Measurements from ENCODE around the gene RTL10. TPM values are rescaled to one million over a fixed set of nuclear protein-coding genes. Genes with fewer than 3 reads are reported as not detected.
A peak's percentile ranks its signal among the peaks of the same experiment; 100 is the strongest.

RTL10 gene
- total and polyA plus RNA-seq, 2 of the 4 experiments (the other 2 are of a cell fraction), result 8.6 to 12.1 TPM

DNA sequence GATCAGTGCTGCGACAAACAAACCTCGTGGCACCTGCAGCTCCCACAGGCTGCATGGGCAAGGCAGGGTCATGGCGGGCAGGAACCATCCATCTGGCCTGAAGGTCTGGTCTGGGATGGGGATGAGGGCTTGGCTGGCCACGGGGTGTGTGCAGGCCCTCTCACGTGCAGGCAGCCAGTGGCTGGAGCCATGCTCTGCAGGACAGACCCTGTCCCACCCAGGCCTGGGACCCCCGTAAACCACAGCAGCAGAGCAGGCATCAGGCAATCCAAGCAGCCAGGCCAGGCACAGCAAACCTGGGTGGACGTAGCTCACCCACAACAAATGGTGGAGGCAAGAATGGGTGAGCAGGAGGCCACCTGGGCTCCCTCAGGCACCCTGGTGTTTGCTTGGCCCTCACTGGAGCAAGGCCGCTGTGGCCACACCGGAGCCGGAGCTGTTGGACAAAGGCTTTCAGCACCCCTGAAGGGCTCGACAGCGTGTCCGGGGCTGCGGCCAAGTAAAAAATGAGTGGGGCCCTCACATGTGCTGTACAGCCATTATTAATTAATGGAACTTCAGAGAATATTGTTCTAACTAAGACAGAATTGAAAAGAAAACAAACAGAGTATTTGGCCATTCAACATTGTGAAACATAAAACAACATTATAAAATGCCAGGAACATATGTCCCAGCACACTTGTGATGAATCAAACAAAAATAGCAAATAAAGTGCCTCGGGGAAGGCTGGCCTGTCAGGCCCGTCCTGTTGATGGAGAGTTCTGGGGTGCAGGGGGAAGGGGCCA is 24.0 kb upstream of the RTL10 start:
- Histone ChIP-seq H2AK5ac (ENCODE audit: low read depth, low read length) (peak overlapping the region; percentile 98), H3K36me3 (ENCODE audit: control insufficient read depth, insufficient read depth, low read length) (peaks cover 1% of the 10 kb centered on the region; the same call in 1 of the 2 replicates), H2AK9ac (replicated peaks; ENCODE audit: low read depth, low read length, poor library complexity) (peak overlapping the region; percentile 94), H3K4ac (ENCODE audit: low read depth, low read length) (peak overlapping the region; percentile 91), H3K79me1 (ENCODE audit: low read depth in 1 of 2, low read length in 2 of 2) (peaks cover 18 to 43% of the 10 kb centered on the region in 2 experiments), H3K9me1 (ENCODE audit: insufficient read depth, low read length) (peaks cover 48% of the 10 kb centered on the region), H3K9ac (ENCODE audit: low read depth, low read length) (no peak overlapping the region), H4K91ac (ENCODE audit: insufficient read depth, low read depth, low read length) (peak overlapping the region; percentile 96), H3K4me2 (ENCODE audit: low read depth, low read length) (0 out of 2 replicates have a peak overlapping the region, but pooled peaks have one; percentile 18), H4K5ac (ENCODE audit: low read depth, low read length) (peak overlapping the region; percentile 72), H3K14ac (replicated peaks; ENCODE audit: low read depth, low read length) (peak overlapping the region; percentile 84), H3K4me3 (ENCODE audit: insufficient read depth, low read depth, low read length) (no peak overlapping the region), H2BK20ac (ENCODE audit: low read depth, low read length) (peak overlapping the region; percentile 83), H2AFZ (replicated peaks; ENCODE audit: low read length, poor library complexity) (peak overlapping the region; percentile 64), H3K9me3 (ENCODE audit: control insufficient read depth, insufficient read depth, low read length) (no peaks in the 10 kb centered on the region), H3K4me1 (ENCODE audit: control insufficient read depth, insufficient read depth, low read length) (peaks cover 54% of the 10 kb centered on the region), H2BK120ac (ENCODE audit: low read depth, low read length) (peak overlapping the region; percentile 92), H3K23ac (ENCODE audit: low read depth, low read length) (peak overlapping the region; percentile 67; the same call in 1 of the 2 replicates), H4K20me1 (ENCODE audit: insufficient read depth, low read length) (peaks cover 4% of the 10 kb centered on the region), H2BK5ac (ENCODE audit: low read depth, low read length, poor library complexity, severe bottlenecking) (peak overlapping the region; percentile 97), H3K27me3 (ENCODE audit: control insufficient read depth, insufficient read depth, low read length) (no peaks in the 10 kb centered on the region), H3K27ac (ENCODE audit: insufficient read depth, low read length) (peak overlapping the region; percentile 75), H2BK15ac (ENCODE audit: low read depth, low read length) (peak overlapping the region; percentile 87; the same call in 2 of the 3 replicates), H3K56ac (ENCODE audit: extremely low read depth, insufficient read depth, low read length) (no peak overlapping the region), H3K18ac (ENCODE audit: low read depth, low read length) (peak overlapping the region; percentile 58), H4K8ac (ENCODE audit: low read depth in 2 of 2, low read length in 2 of 2) (peak overlapping the region; percentile 65 to 72)
- WGBS, 2 experiments (ENCODE audit: extremely low coverage in 2 of 2, insufficient read length in 1 of 2), result 100% methylated on average over 3 of the region's 16 CpGs; no CpG with 5 or more reads in 1 of the 2 experiments
- ChIA-PET CTCF (interaction anchor here (1.0 kb wide), 1 partner anchor 148 kb away, joined by 3 read pairs; no protein-coding TSS in a partner anchor), POLR2A (ENCODE audit: unreplicated experiment) (no interaction called here)
- no peak for ATAC-seq (ENCODE audit: low read depth)
- TF ChIP-seq MAZ (IDR thresholded peaks at IDR 0.05; ENCODE audit: borderline replicate concordance, low read depth, low read length) (no peak), CEBPB (IDR thresholded peaks at IDR 0.05; ENCODE audit: low read depth, low read length) (0 out of 2 replicates have a peak, but pooled peaks have one; percentile 18), RAD21 (IDR thresholded peaks at IDR 0.05; ENCODE audit: low read length) (no peak)
- DNase-seq, result peak; percentile 26
- intact Hi-C loops (cut with micrococcal nuclease), result no loop called here
- dilution Hi-C loops (cut with HindIII; ENCODE audit: low sequenced_read_pairs, unreplicated experiment), result no loop called here
- BruUV-seq (replicated peaks), result no TSS peak
- in situ Hi-C loops (cut with MboI; ENCODE audit: low sequenced_read_pairs), result no loop called here
